Uterus (tissue), 2 donors: ENCODE measurements around the gene GSAP.
"Not testable (repeated sequence)": the region's sequence is repeated elsewhere in the genome, so short reads cannot be mapped to it uniquely, and the experiment has no call there.

ENCODE experiments used
- POLR2A ChIP-seq, 2 donors: fragments of 450-650 bp; IDR thresholded peaks; one replicate each; pipeline ENCODE4 v1.6.1; 2016; ENCODE audit warnings: antibody characterized with exemption in 2 of 2, mild to moderate bottlenecking in 1 of 2, moderate library complexity in 1 of 2
- TF ChIP-seq, protein P1 (sequence below), 4 experiments: fragments of 200-600 bp in 2 of 4; fragments of 450-650 bp in 2 of 4; sonication (generic) in 2 of 4; IDR thresholded peaks; one replicate each; pipeline ENCODE4 v1.5.1; 2016 to 2019; ENCODE audit warnings: antibody characterized with exemption in 4 of 4, mild to moderate bottlenecking in 2 of 4, moderate library complexity in 1 of 4

GRCh38 chr7:77334039-77334438 lies 82.1 kb downstream of the GSAP start:
- TF ChIP-seq, protein P1, sequence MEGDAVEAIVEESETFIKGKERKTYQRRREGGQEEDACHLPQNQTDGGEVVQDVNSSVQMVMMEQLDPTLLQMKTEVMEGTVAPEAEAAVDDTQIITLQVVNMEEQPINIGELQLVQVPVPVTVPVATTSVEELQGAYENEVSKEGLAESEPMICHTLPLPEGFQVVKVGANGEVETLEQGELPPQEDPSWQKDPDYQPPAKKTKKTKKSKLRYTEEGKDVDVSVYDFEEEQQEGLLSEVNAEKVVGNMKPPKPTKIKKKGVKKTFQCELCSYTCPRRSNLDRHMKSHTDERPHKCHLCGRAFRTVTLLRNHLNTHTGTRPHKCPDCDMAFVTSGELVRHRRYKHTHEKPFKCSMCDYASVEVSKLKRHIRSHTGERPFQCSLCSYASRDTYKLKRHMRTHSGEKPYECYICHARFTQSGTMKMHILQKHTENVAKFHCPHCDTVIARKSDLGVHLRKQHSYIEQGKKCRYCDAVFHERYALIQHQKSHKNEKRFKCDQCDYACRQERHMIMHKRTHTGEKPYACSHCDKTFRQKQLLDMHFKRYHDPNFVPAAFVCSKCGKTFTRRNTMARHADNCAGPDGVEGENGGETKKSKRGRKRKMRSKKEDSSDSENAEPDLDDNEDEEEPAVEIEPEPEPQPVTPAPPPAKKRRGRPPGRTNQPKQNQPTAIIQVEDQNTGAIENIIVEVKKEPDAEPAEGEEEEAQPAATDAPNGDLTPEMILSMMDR (IDR thresholded peaks at IDR 0.05): not testable (repeated sequence)
- TF ChIP-seq POLR2A (IDR thresholded peaks at IDR 0.05): not testable (repeated sequence)
